Small intestine (tissue), 7 donors: ENCODE results near the gene ANKS1B. TPM values are rescaled to one million over a fixed set of nuclear protein-coding genes. Genes with fewer than 3 reads are reported as not detected.

ENCODE experiments used
- DNase-seq, 2 donors: peaks; one replicate each; pipeline versions ENCODE4 v3.0.0 to v3.0.0-alpha.2; 2013
- FAIRE-seq: peaks from 2 replicates; lab custom pipeline; 2012; peaks lifted over from hg19 to GRCh38; lab: Jason Lieb, UNC
- H3K27ac ChIP-seq, 3 donors: one replicate each; pipeline ENCODE4 v1.5.1; 2013; ENCODE audit warnings: low read length in 2 of 3, mild to moderate bottlenecking in 2 of 3, control low read depth in 1 of 3, inconsistent platforms in 1 of 3, low read depth in 1 of 3, moderate library complexity in 1 of 3
- H3K27me3 ChIP-seq, 3 donors: one replicate each; pipeline ENCODE4 v1.6.1; 2013; ENCODE audit warnings: low read length in 3 of 3, inconsistent platforms in 1 of 3; ENCODE audit not compliant: control insufficient read depth in 3 of 3, insufficient read depth in 3 of 3
- H3K36me3 ChIP-seq, 3 donors: one replicate each; pipeline ENCODE4 v1.6.1; 2013; ENCODE audit warnings: low read length in 3 of 3, inconsistent platforms in 1 of 3, low read depth in 1 of 3, mild to moderate bottlenecking in 1 of 3, moderate library complexity in 1 of 3; ENCODE audit not compliant: control insufficient read depth in 3 of 3, insufficient read depth in 2 of 3
- H3K4me1 ChIP-seq, 3 donors: one replicate each; pipeline ENCODE4 v1.6.1; 2013; ENCODE audit warnings: low read length in 2 of 3, inconsistent platforms in 1 of 3, low read depth in 1 of 3, mild to moderate bottlenecking in 1 of 3, moderate library complexity in 1 of 3; ENCODE audit not compliant: control insufficient read depth in 3 of 3, insufficient read depth in 2 of 3
- H3K4me3 ChIP-seq, 3 donors: one replicate each; pipeline ENCODE4 v1.5.1; 2013; ENCODE audit warnings: low read length in 3 of 3, control low read depth in 1 of 3, inconsistent platforms in 1 of 3, low read depth in 1 of 3, mild to moderate bottlenecking in 1 of 3, moderate library complexity in 1 of 3
- H3K9me3 ChIP-seq, 2 donors: one replicate each; pipeline ENCODE4 v1.6.1; 2013; ENCODE audit warnings: low read depth in 1 of 2, low read length in 1 of 2; ENCODE audit not compliant: control insufficient read depth in 2 of 2, insufficient read depth in 1 of 2
- WGBS, 3 donors: extraction: QIAGEN DNeasy Blood & Tissue Kit; methylation state at CpG; one replicate each; pipeline ENCODE4 v1.1.7; 2013; 5-methylcytosine and 5-hydroxymethylcytosine counted together
- polyA plus RNA-seq, 4 donors: library from polyadenylated mRNA; stranded (reverse) in 3 of 4; unstranded in 1 of 4; fragments of 200-250 nt in 3 of 4; fragments of 120-200 nt in 1 of 4; gene quantifications; one replicate each; pipeline versions ENCODE4 v1.2.1 to v1.2.3, GENCODE V29; 2013
- donor health status: healthy with polysubstance abuse.
- donor health status: control.
- donor health status: control.
- donor health status: Bipolar disorder and iron deficiency.
- donor health status: healthy.

ANKS1B gene
- polyA plus RNA-seq, 4 donors, result 0.44 to 0.72 TPM; not detected in 2

GRCh38 chr12:98821866-98822265, 1162.9 kb downstream of the ANKS1B start:
- FAIRE-seq, result no peak
- 54 to 62% (median 55%) methylated on average over 3 of the region's 3 CpGs for WGBS, 3 donors
- no peaks in the 10 kb centered on the region for H3K4me1 ChIP-seq
- DNase-seq, result no peak
- H3K9me3 ChIP-seq, result no peaks in the 10 kb centered on the region
- no peaks in the 10 kb centered on the region for H3K27me3 ChIP-seq
- H3K27ac ChIP-seq, result no peak overlapping the region
- no peak overlapping the region for H3K4me3 ChIP-seq
- no peaks in the 10 kb centered on the region for H3K36me3 ChIP-seq

- DNase-seq, result no peak
- no peak for FAIRE-seq
- Histone ChIP-seq H3K36me3 (no peaks in the 10 kb centered on the region), H3K9me3 (no peaks in the 10 kb centered on the region), H3K27ac (no peak overlapping the region), H3K4me3 (no peak overlapping the region), H3K27me3 (no peaks in the 10 kb centered on the region), H3K4me1 (no peaks in the 10 kb centered on the region)
- WGBS, 3 donors, result 63 to 74% (median 66%) methylated on average over 2 of the region's 2 CpGs
Observed at GRCh38 chr12:98821232-98821631, 1163.5 kb downstream of the ANKS1B start.

GRCh38 chr12:98819821-98820404, 1164.8 kb downstream of the ANKS1B start:
- no peaks in the 10 kb centered on the region for H3K4me1 ChIP-seq
- H3K27ac ChIP-seq, result no peak overlapping the region
- H3K9me3 ChIP-seq, result no peaks in the 10 kb centered on the region
- H3K36me3 ChIP-seq, result no peaks in the 10 kb centered on the region
- FAIRE-seq (no peak), DNase-seq (no peak)
- WGBS, 3 donors, result 65 to 75% (median 66%) methylated on average over 8 of the region's 8 CpGs
- no peaks in the 10 kb centered on the region for H3K27me3 ChIP-seq
- H3K4me3 ChIP-seq, result no peak overlapping the region

GRCh38 chr12:98819071-98819470, 1165.7 kb downstream of the ANKS1B start:
- Histone ChIP-seq H3K36me3 (no peaks in the 10 kb centered on the region), H3K4me3 (no peak overlapping the region), H3K27me3 (no peaks in the 10 kb centered on the region), H3K27ac (no peak overlapping the region), H3K9me3 (no peaks in the 10 kb centered on the region), H3K4me1 (no peaks in the 10 kb centered on the region)
- 77 to 88% (median 83%) methylated on average over 3 of the region's 3 CpGs for WGBS, 3 donors
- DNase-seq, result no peak
- FAIRE-seq, result no peak

GRCh38 chr12:98818239-98818638, 1166.5 kb downstream of the ANKS1B start:
- 35 to 41% (median 38%) methylated on average over 2 of the region's 2 CpGs for WGBS, 3 donors
- Histone ChIP-seq H3K4me1 (no peaks in the 10 kb centered on the region), H3K4me3 (no peak overlapping the region), H3K27ac (no peak overlapping the region), H3K27me3 (no peaks in the 10 kb centered on the region), H3K9me3 (no peaks in the 10 kb centered on the region), H3K36me3 (no peaks in the 10 kb centered on the region)
- no peak for FAIRE-seq
- no peak for DNase-seq

GRCh38 chr12:98817742-98818141, 1167.0 kb downstream of the ANKS1B start:
- DNase-seq (no peak), FAIRE-seq (no peak)
- Histone ChIP-seq H3K4me1 (no peaks in the 10 kb centered on the region), H3K27ac (no peak overlapping the region), H3K36me3 (no peaks in the 10 kb centered on the region), H3K27me3 (no peaks in the 10 kb centered on the region), H3K9me3 (no peaks in the 10 kb centered on the region), H3K4me3 (no peak overlapping the region)
- WGBS, 3 donors, result 36 to 47% (median 44%) methylated on average over 2 of the region's 2 CpGs

GRCh38 chr12:98816720-98817119, 1168.0 kb downstream of the ANKS1B start:
- no peak overlapping the region for H3K27ac ChIP-seq
- FAIRE-seq (no peak), DNase-seq (no peak)
- no peaks in the 10 kb centered on the region for H3K9me3 ChIP-seq
- H3K4me3 ChIP-seq, result no peak overlapping the region
- no peaks in the 10 kb centered on the region for H3K36me3 ChIP-seq
- 55 to 67% (median 59%) methylated on average over 4 of the region's 4 CpGs for WGBS, 3 donors
- H3K4me1 ChIP-seq, result no peaks in the 10 kb centered on the region
- no peaks in the 10 kb centered on the region for H3K27me3 ChIP-seq

- peaks cover 0 to 3% (median 0%) of the 10 kb centered on the region in 3 donors for H3K27me3 ChIP-seq
- no peak overlapping the region for H3K4me3 ChIP-seq
- no peaks in the 10 kb centered on the region for H3K9me3 ChIP-seq
- WGBS, 3 donors, result 72 to 82% (median 77%) methylated on average over 6 of the region's 6 CpGs
- no peaks in the 10 kb centered on the region for H3K4me1 ChIP-seq
- FAIRE-seq (no peak), DNase-seq (no peak)
- H3K36me3 ChIP-seq, result no peaks in the 10 kb centered on the region
- no peak overlapping the region for H3K27ac ChIP-seq
Observed at GRCh38 chr12:98814254-98814653, 1170.5 kb downstream of the ANKS1B start.

- 71 to 86% (median 74%) methylated on average over 7 of the region's 7 CpGs for WGBS, 3 donors
- no peak for FAIRE-seq
- Histone ChIP-seq H3K27ac (no peak overlapping the region), H3K36me3 (no peaks in the 10 kb centered on the region), H3K27me3 (peaks cover 0 to 3% (median 0%) of the 10 kb centered on the region in 3 donors), H3K4me3 (no peak overlapping the region), H3K4me1 (no peaks in the 10 kb centered on the region), H3K9me3 (no peaks in the 10 kb centered on the region)
- DNase-seq, result no peak
Observed at GRCh38 chr12:98812225-98812624, 1172.5 kb downstream of the ANKS1B start.
